A549 (cell line): Measurements from ENCODE around the gene RASSF3. TPM values are rescaled to one million over a fixed set of nuclear protein-coding genes. Genes with fewer than 3 reads are reported as not detected.

Experiments
- ATAC-seq, 2 experiments: fragments of 200-7000 bp in 1 of 2; fragments of >200 bp in 1 of 2; cut with Nextera tagmentation in 1 of 2; cut with Tn5 transposase in 1 of 2; 3 replicates each; pipeline versions ENCODE4 v1.8.0 to v1.9.1; 2018 to 2020; ENCODE audit warnings: mild to moderate bottlenecking in 1 of 2, moderate library complexity in 1 of 2
- CTCF ChIA-PET: fragments of 300-600 bp; sonication (Branson Sonifier 250); formaldehyde crosslinking; extraction: SDS; loops from one replicate; lab custom pipeline; 2021; ENCODE audit warnings: antibody characterized with exemption, inconsistent platforms; lab: Yijun Ruan, JAX
- POLR2A ChIA-PET: fragments of 350-600 bp; formaldehyde crosslinking; extraction: SDS; loops from one replicate; lab custom pipeline; 2021; ENCODE audit warnings: antibody characterized with exemption, inconsistent platforms; lab: Yijun Ruan, JAX
- DNase-seq, 2 experiments: peaks; one replicate each; pipeline versions ENCODE4 v3.0.0 to v3.0.0-alpha.2; 2011 to 2016; ENCODE audit warnings: low read depth in 1 of 2, low spot score in 1 of 2
- FAIRE-seq: peaks from 2 replicates; lab custom pipeline; 2011; peaks lifted over from hg19 to GRCh38; lab: Jason Lieb, UNC
- H3K27ac ChIP-seq, 2 experiments: fragments of >200 bp; sonication (Bioruptor Twin); formaldehyde crosslinking; 3 replicates each; pipeline ENCODE4 v1.5.1; 2016 to 2017
- H3K4me1 ChIP-seq: fragments of >200 bp; sonication (Bioruptor Twin); formaldehyde crosslinking; 3 replicates; pipeline ENCODE4 v1.6.1; 2016
- H3K4me2 ChIP-seq: fragments of >200 bp; sonication (Bioruptor Twin); formaldehyde crosslinking; 3 replicates; pipeline ENCODE4 v1.6.1; 2016
- H3K4me3 ChIP-seq: fragments of >200 bp; sonication (Bioruptor Twin); formaldehyde crosslinking; 3 replicates; pipeline ENCODE4 v1.5.1; 2016
- H3K9me3 ChIP-seq: fragments of >200 bp; sonication (Bioruptor Twin); formaldehyde crosslinking; 3 replicates; pipeline ENCODE4 v1.6.1; 2016
- CBX2 ChIP-seq: fragments of 200-600 bp; sonication (generic); IDR thresholded peaks from 2 replicates; pipeline ENCODE4 v1.6.1; 2016; ENCODE audit warnings: low read depth, mild to moderate bottlenecking, borderline replicate concordance
- CEBPB ChIP-seq, 2 experiments: fragments of >200 bp in 1 of 2; sonication (Bioruptor Twin) in 1 of 2; formaldehyde crosslinking in 1 of 2; IDR thresholded peaks; 2 replicates each; pipeline ENCODE4 v1.6.1; 2012 to 2016
- CHD2 ChIP-seq: fragments of 150-350 bp; IDR thresholded peaks from 2 replicates; pipeline ENCODE4 v1.6.1; 2014; ENCODE audit warnings: low read length; ENCODE audit not compliant: partially characterized antibody
- CHD4 ChIP-seq: fragments of 200-600 bp; sonication (generic); IDR thresholded peaks from 2 replicates; pipeline ENCODE4 v1.6.1; 2016; ENCODE audit warnings: antibody characterized with exemption, mild to moderate bottlenecking, borderline replicate concordance
- CTCF ChIP-seq: fragments of >200 bp; sonication (Bioruptor Twin); formaldehyde crosslinking; IDR thresholded peaks from 3 replicates; pipeline ENCODE4 v1.5.1; 2016
- EHF ChIP-seq: fragments of 250-450 bp; sonication (Bioruptor Pico); IDR thresholded peaks from 2 replicates; pipeline ENCODE4 v1.5.0; 2020; ENCODE audit warnings: mild to moderate bottlenecking
- ESRRA ChIP-seq: fragments of 150-350 bp; IDR thresholded peaks from 2 replicates; pipeline ENCODE4 v1.6.1; 2014; ENCODE audit warnings: mild to moderate bottlenecking, low read length, borderline replicate concordance
- FOSB ChIP-seq: fragments of 250-450 bp; sonication (Bioruptor Pico); IDR thresholded peaks from 2 replicates; pipeline ENCODE4 v1.5.0; 2020; ENCODE audit warnings: mild to moderate bottlenecking, moderate library complexity
- FOSL2 ChIP-seq, 2 experiments: fragments of 450-650 bp in 1 of 2; fragments of >200 bp in 1 of 2; sonication (Bioruptor Twin) in 1 of 2; formaldehyde crosslinking; IDR thresholded peaks; 2 replicates each; pipeline versions ENCODE4 v1.5.0 to v1.6.1; 2016 to 2020; ENCODE audit warnings: mild to moderate bottlenecking in 1 of 2, moderate library complexity in 1 of 2
- FOXS1 ChIP-seq: fragments of 250-450 bp; sonication (Bioruptor Pico); IDR thresholded peaks from 2 replicates; pipeline ENCODE4 v1.5.0; 2020; ENCODE audit warnings: mild to moderate bottlenecking, moderate library complexity
- HES2 ChIP-seq: fragments of >200 bp; sonication (Bioruptor Twin); formaldehyde crosslinking; IDR thresholded peaks from 2 replicates; pipeline ENCODE4 v1.6.1; 2016
- HEYL ChIP-seq: fragments of 250-450 bp; sonication (Bioruptor Pico); IDR thresholded peaks from 2 replicates; pipeline ENCODE4 v1.8.0; 2021; ENCODE audit warnings: mild to moderate bottlenecking, moderate library complexity
- HOXA7 ChIP-seq: fragments of 250-450 bp; sonication (Bioruptor Pico); IDR thresholded peaks from 2 replicates; pipeline ENCODE4 v1.5.0; 2020; ENCODE audit warnings: mild to moderate bottlenecking, moderate library complexity
- HOXB13 ChIP-seq: fragments of 250-450 bp; sonication (Bioruptor Pico); IDR thresholded peaks from 2 replicates; pipeline ENCODE4 v1.5.0; 2020; ENCODE audit warnings: low read depth, mild to moderate bottlenecking, moderate library complexity
- JUN ChIP-seq, 2 experiments: fragments of >200 bp; sonication (Bioruptor Twin); formaldehyde crosslinking; IDR thresholded peaks; 2 replicates in 1 of 2; 3 replicates in 1 of 2; pipeline ENCODE4 v1.6.1; 2016 to 2017
- JUNB ChIP-seq: fragments of >200 bp; sonication (Bioruptor Twin); formaldehyde crosslinking; IDR thresholded peaks from 2 replicates; pipeline ENCODE4 v1.6.1; 2016
- MAFK ChIP-seq: fragments of 450-650 bp; IDR thresholded peaks from 2 replicates; pipeline ENCODE4 v1.6.1; 2014; ENCODE audit not compliant: partially characterized antibody
- MAX ChIP-seq: IDR thresholded peaks from 2 replicates; pipeline ENCODE4 v1.6.1; 2012
- MYC ChIP-seq: IDR thresholded peaks from 2 replicates; pipeline ENCODE4 v1.6.1; 2012; ENCODE audit warnings: mild to moderate bottlenecking, inconsistent platforms, low read length, improper control_type of control experiment, borderline replicate concordance
- NPAS2 ChIP-seq: fragments of 250-450 bp; sonication (Bioruptor Pico); IDR thresholded peaks from 2 replicates; pipeline ENCODE4 v1.8.0; 2022; ENCODE audit warnings: mild to moderate bottlenecking, moderate library complexity, borderline replicate concordance
- NR3C1 ChIP-seq: fragments of >200 bp; sonication (Bioruptor Twin); formaldehyde crosslinking; IDR thresholded peaks from 3 replicates; pipeline ENCODE4 v1.6.1; 2017
- RARB ChIP-seq: fragments of 250-450 bp; sonication (Bioruptor Pico); IDR thresholded peaks from 2 replicates; pipeline ENCODE4 v1.8.0; 2021; ENCODE audit warnings: mild to moderate bottlenecking, moderate library complexity
- RCOR1 ChIP-seq: fragments of 150-350 bp; IDR thresholded peaks from 2 replicates; pipeline ENCODE4 v1.6.1; 2014; ENCODE audit warnings: antibody characterized with exemption, low read length, low read depth
- SREBF2 ChIP-seq: fragments of 450-650 bp; IDR thresholded peaks from 2 replicates; pipeline ENCODE4 v1.6.1; 2014; ENCODE audit warnings: mild to moderate bottlenecking, moderate library complexity
- TP53 ChIP-seq: fragments of 250-450 bp; sonication (Bioruptor Pico); IDR thresholded peaks from 2 replicates; pipeline ENCODE4 v1.5.0; 2021; ENCODE audit warnings: mild to moderate bottlenecking, moderate library complexity
- ZC3H11A ChIP-seq: fragments of 450-650 bp; IDR thresholded peaks from 2 replicates; pipeline ENCODE4 v1.6.1; 2014; ENCODE audit warnings: antibody characterized with exemption, mild to moderate bottlenecking
- ZSCAN20 ChIP-seq: fragments of 250-450 bp; sonication (Bioruptor Pico); IDR thresholded peaks from 2 replicates; pipeline ENCODE4 v1.8.0; 2022; ENCODE audit warnings: mild to moderate bottlenecking, moderate library complexity
- WGBS: methylation state at CpG from one replicate; pipeline ENCODE4 v1.1.6; 2017; ENCODE audit errors: missing lambda C conversion rate; 5-methylcytosine and 5-hydroxymethylcytosine counted together
- polyA plus RNA-seq, 4 experiments: library from polyadenylated mRNA; depleted of rRNA in 3 of 4; stranded (reverse); fragments of >200 nt; fragmentation: RNase III in 1 of 4; extraction: RNeasy Plus Mini Kit Qiagen cat#74134 plus additional on column Dnase treatment in 1 of 4; gene quantifications; 2 replicates in 3 of 4; 3 replicates in 1 of 4; pipeline ENCODE4 v1.2.3, GENCODE V29; 2011 to 2017
- TF ChIP-seq, protein P1 (sequence below): fragments of 150-350 bp; IDR thresholded peaks from 2 replicates; pipeline ENCODE4 v1.6.1; 2014; ENCODE audit warnings: low read depth, mild to moderate bottlenecking, low read length

RASSF3 gene
- polyA plus RNA-seq, 2 of the 4 experiments (the other 2 are of a cell fraction) = 19.7 to 35.4 TPM

- Histone ChIP-seq H3K4me3 (no peak overlapping the region), H3K4me2 (no peak overlapping the region), H3K4me1 (no peaks in the 10 kb centered on the region), H3K27ac (no peak overlapping the region), H3K9me3 (peaks cover 23% of the 10 kb centered on the region)
- FAIRE-seq (no peak), DNase-seq (no peak), ATAC-seq (no peak)
- ChIA-PET POLR2A (interaction anchor here (0.6 kb wide), 1 partner anchor 20 kb away, joined by 3 read pairs; no protein-coding TSS in a partner anchor), CTCF (interaction anchor here (0.8 to 9.0 kb wide), 6 partner anchors 9 to 125 kb away, joined by 3 to 58 read pairs (median 5); partner anchors contain the start of gene RASSF3)
- TF ChIP-seq SREBF2 = no peak
- TF ChIP-seq MAX = no peak
- TF ChIP-seq CHD4 = no peak
- TF ChIP-seq CEBPB (IDR thresholded peaks at IDR 0.05) = no peak
- TF ChIP-seq RARB (CRISPR knock-in tag) = no peak
- no peak for TF ChIP-seq JUNB
- 78% methylated on average over 2 of the region's 2 CpGs for WGBS
These were observed 38.9 kb upstream of the RASSF3 start for GRCh38 chr12:64571411-64571810.

DNA sequence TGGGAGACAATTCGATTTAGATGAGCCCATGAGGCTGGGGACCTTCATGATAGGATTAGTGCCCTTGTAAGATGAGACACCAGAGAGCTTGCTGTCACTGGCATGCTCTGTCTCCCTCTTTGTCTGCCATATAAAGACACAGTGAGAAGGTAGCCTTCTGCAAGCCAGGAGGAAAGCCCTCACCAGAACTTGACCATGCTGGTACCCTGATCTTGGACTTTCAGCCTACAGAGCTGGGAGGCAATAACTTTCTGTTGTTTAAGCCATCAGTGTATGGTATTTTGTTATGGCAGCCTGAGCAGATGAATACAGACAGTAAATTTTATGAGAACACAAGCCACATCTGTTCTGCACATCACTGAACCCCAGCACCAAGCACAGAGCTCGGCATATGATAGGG, 38.1 kb upstream of the RASSF3 start:
- Histone ChIP-seq H3K27ac (no peak overlapping the region), H3K9me3 (peaks cover 23% of the 10 kb centered on the region), H3K4me1 (no peaks in the 10 kb centered on the region), H3K4me2 (no peak overlapping the region), H3K4me3 (no peak overlapping the region)
- ATAC-seq (no peak), FAIRE-seq (no peak), DNase-seq (no peak)
- TF ChIP-seq CHD2 = no peak
- TF ChIP-seq NPAS2 = no peak
- TF ChIP-seq TP53 (CRISPR knock-in tag) = no peak
- no peak for TF ChIP-seq ZSCAN20 (CRISPR knock-in tag)
- no peak for TF ChIP-seq CBX2
- POLR2A ChIA-PET = interaction anchor here (0.6 to 0.7 kb wide), 2 partner anchors 19 to 37 kb away, joined by 3 read pairs; no protein-coding TSS in a partner anchor
- 19% methylated on average over 2 of the region's 2 CpGs for WGBS
- CTCF ChIA-PET = interaction anchor here (0.5 to 9.0 kb wide), 8 partner anchors 8 to 563 kb away, joined by 3 to 58 read pairs (median 4); partner anchors contain the start of gene RASSF3

DNA sequence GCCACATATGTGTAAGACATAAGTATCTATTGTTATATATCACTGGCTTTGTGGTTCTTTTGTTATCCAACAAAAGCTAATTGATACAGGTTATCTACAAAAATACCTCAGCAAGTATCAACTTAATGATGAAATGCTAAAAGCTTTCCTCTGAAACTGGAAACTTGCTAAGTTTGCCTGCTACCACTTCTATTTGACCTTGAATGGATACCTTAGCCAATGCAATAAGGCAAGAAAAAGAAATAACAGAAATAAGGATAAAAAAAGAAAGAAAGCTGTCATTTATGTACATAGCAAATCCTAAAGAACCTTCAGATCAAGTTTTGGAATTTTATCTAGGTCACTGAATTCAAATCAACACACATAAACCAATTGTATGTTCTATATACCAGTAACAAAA, 35.5 kb upstream of the RASSF3 start:
- no peak overlapping the region for H3K27ac ChIP-seq
- H3K4me2 ChIP-seq = no peak overlapping the region
- POLR2A ChIA-PET = no interaction called here
- ATAC-seq (no peak), FAIRE-seq (no peak), DNase-seq (no peak)
- TF ChIP-seq MYC (no peak), FOXS1 (CRISPR knock-in tag) (no peak), FOSB (CRISPR knock-in tag) (no peak), NR3C1 (no peak), ESRRA (no peak), CTCF (no peak), HEYL (no peak), FOSL2 (IDR thresholded peaks at IDR 0.05) (no peak), FOSL2 (CRISPR knock-in tag; IDR thresholded peaks at IDR 0.05) (no peak), ZC3H11A (no peak), RCOR1 (no peak), EHF (CRISPR knock-in tag) (no peak), MAX (no peak), CBX2 (no peak), MAFK (no peak), HOXA7 (no peak), JUN (IDR thresholded peaks at IDR 0.05) (no peak), HOXB13 (CRISPR knock-in tag) (no peak), RARB (CRISPR knock-in tag) (no peak), HES2 (no peak)
- TF ChIP-seq, protein P1, sequence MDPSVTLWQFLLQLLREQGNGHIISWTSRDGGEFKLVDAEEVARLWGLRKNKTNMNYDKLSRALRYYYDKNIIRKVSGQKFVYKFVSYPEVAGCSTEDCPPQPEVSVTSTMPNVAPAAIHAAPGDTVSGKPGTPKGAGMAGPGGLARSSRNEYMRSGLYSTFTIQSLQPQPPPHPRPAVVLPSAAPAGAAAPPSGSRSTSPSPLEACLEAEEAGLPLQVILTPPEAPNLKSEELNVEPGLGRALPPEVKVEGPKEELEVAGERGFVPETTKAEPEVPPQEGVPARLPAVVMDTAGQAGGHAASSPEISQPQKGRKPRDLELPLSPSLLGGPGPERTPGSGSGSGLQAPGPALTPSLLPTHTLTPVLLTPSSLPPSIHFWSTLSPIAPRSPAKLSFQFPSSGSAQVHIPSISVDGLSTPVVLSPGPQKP = no peak
- CTCF ChIA-PET = interaction anchor here (1.1 to 9.0 kb wide), 3 partner anchors 13 to 128 kb away, joined by 3 to 58 read pairs (median 4); no protein-coding TSS in a partner anchor
- peaks cover 23% of the 10 kb centered on the region for H3K9me3 ChIP-seq
- no peak overlapping the region for H3K4me3 ChIP-seq
- no peaks in the 10 kb centered on the region for H3K4me1 ChIP-seq
